Measurements from ENCODE around the gene IFNG-AS1. TPM values are rescaled to one million over a fixed set of nuclear protein-coding genes. Genes with fewer than 3 reads are reported as not detected.

IFNG-AS1 gene
- total RNA-seq, 1 donor: under 0.01 TPM

DNA sequence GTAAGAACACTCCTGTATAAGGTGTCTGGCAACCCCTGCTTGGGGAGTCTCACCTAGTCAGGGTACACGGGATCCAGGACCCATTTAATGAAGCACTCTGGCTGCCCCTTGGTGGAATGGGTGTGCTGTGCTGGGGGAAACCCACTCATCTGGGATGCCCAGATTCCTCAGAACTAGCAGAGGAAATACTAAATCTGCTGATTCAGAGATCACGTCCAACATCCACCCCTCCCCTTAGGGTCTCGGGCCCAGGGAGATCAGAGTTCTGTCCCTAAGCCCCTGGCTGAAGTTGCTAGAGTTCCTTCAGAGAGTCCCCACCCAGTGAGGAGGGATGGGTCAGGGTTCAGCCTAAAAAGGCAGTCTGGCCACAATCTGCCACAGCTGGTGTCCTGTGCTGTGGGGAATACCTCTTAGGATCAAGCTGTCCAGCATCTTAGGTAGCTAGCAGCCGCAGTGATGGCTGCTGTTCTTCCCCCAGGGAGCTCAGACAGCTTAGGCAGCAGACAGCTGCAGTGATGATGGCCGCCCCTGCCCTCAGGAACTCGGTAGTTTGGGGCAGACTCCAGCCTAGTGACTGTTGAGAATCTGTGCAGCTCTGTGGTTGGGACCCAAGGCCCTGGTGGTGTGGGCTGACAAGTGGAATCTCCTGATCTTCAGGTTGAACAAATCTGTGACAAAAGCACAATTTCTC, 74.8 kb downstream of the IFNG-AS1 start:
- Histone ChIP-seq H3K79me2 (ENCODE audit: insufficient read depth, low read length) (no peaks in the 10 kb centered on the region), H4K20me1 (ENCODE audit: insufficient read depth, low read length) (peaks cover 2% of the 10 kb centered on the region), H3K4me1 (ENCODE audit: insufficient read depth, low read length) (no peaks in the 10 kb centered on the region), H3K9me3 (ENCODE audit: low read depth, low read length) (no peaks in the 10 kb centered on the region), H3K4me3 (ENCODE audit: insufficient read depth, low read length) (no peak overlapping the region), H3K4me2 (ENCODE audit: insufficient read depth, low read length) (no peak overlapping the region), H2AFZ (ENCODE audit: low read length) (no peak overlapping the region), H3K36me3 (ENCODE audit: insufficient read depth, low read length) (no peaks in the 10 kb centered on the region), H3K27me3 (ENCODE audit: insufficient read depth, low read length) (peaks cover 4% of the 10 kb centered on the region), H3K27ac (ENCODE audit: low read depth, low read length) (no peak overlapping the region)
- TF ChIP-seq, protein P1, sequence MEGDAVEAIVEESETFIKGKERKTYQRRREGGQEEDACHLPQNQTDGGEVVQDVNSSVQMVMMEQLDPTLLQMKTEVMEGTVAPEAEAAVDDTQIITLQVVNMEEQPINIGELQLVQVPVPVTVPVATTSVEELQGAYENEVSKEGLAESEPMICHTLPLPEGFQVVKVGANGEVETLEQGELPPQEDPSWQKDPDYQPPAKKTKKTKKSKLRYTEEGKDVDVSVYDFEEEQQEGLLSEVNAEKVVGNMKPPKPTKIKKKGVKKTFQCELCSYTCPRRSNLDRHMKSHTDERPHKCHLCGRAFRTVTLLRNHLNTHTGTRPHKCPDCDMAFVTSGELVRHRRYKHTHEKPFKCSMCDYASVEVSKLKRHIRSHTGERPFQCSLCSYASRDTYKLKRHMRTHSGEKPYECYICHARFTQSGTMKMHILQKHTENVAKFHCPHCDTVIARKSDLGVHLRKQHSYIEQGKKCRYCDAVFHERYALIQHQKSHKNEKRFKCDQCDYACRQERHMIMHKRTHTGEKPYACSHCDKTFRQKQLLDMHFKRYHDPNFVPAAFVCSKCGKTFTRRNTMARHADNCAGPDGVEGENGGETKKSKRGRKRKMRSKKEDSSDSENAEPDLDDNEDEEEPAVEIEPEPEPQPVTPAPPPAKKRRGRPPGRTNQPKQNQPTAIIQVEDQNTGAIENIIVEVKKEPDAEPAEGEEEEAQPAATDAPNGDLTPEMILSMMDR (IDR thresholded peaks at IDR 0.05; ENCODE audit: extremely low read depth, low read depth, low read length): no peak
- DNase-seq (ENCODE audit: insufficient read length, low spot score, missing footprints): no peak

DNA sequence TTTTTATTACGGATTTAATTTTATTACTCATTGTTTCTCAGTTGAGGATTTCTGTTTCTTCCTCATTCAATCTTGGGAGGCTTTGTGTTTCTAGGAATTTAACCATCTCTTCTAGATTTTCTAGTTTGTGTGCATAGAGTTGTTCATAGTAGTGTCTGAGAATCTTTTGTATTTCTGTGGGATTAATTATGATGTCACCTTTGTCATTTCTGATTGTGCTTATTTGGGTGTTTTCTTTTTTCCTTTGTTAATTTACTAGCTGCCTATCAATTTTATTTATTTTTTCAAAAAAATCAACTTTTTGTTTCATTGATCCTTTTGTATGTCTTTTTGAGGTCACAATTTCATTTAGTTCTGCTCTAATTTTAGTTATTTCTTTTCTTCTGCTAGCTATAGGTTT, 75.9 kb downstream of the IFNG-AS1 start:
- H3K27ac ChIP-seq (ENCODE audit: low read depth, low read length): no peak overlapping the region
- peaks cover 2% of the 10 kb centered on the region for H4K20me1 ChIP-seq (ENCODE audit: insufficient read depth, low read length)
- TF ChIP-seq, protein P1 (IDR thresholded peaks at IDR 0.05; ENCODE audit: extremely low read depth, low read depth, low read length): no peak
- DNase-seq (ENCODE audit: insufficient read length, low spot score, missing footprints): no peak
- H3K36me3 ChIP-seq (ENCODE audit: insufficient read depth, low read length): no peaks in the 10 kb centered on the region
- H3K4me1 ChIP-seq (ENCODE audit: insufficient read depth, low read length): no peaks in the 10 kb centered on the region
- no peaks in the 10 kb centered on the region for H3K9me3 ChIP-seq (ENCODE audit: low read depth, low read length)
- H3K4me2 ChIP-seq (ENCODE audit: insufficient read depth, low read length): no peak overlapping the region
- H2AFZ ChIP-seq (ENCODE audit: low read length): no peak overlapping the region
- peaks cover 4% of the 10 kb centered on the region for H3K27me3 ChIP-seq (ENCODE audit: insufficient read depth, low read length)
- H3K79me2 ChIP-seq (ENCODE audit: insufficient read depth, low read length): no peaks in the 10 kb centered on the region
- no peak overlapping the region for H3K4me3 ChIP-seq (ENCODE audit: insufficient read depth, low read length)

DNA sequence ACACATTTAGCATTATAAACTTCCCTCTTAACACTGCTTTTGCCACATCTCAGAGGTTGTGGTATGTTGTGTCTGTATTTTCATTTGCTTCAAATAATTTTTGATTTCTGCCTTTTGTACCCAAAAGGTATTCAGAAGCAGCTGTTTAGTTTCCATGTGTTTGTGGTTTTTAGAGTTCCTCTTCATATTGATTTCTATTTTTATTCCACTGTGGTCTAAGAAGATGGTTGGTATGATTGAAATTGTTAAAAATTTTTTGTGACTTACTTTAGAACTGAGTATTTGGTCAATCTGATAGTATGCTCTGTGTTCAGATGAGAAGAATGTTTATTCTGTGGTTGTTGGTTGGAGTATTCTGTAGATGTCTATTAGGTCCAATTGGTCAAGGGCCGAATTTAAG, 76.4 kb downstream of the IFNG-AS1 start:
- no peaks in the 10 kb centered on the region for H3K36me3 ChIP-seq (ENCODE audit: insufficient read depth, low read length)
- no peak for DNase-seq (ENCODE audit: insufficient read length, low spot score, missing footprints)
- H3K4me2 ChIP-seq (ENCODE audit: insufficient read depth, low read length): no peak overlapping the region
- peaks cover 2% of the 10 kb centered on the region for H4K20me1 ChIP-seq (ENCODE audit: insufficient read depth, low read length)
- H3K79me2 ChIP-seq (ENCODE audit: insufficient read depth, low read length): no peaks in the 10 kb centered on the region
- no peak overlapping the region for H2AFZ ChIP-seq (ENCODE audit: low read length)
- H3K27me3 ChIP-seq (ENCODE audit: insufficient read depth, low read length): peaks cover 4% of the 10 kb centered on the region
- TF ChIP-seq, protein P1 (IDR thresholded peaks at IDR 0.05; ENCODE audit: extremely low read depth, low read depth, low read length): no peak
- H3K27ac ChIP-seq (ENCODE audit: low read depth, low read length): no peak overlapping the region
- no peaks in the 10 kb centered on the region for H3K9me3 ChIP-seq (ENCODE audit: low read depth, low read length)
- no peak overlapping the region for H3K4me3 ChIP-seq (ENCODE audit: insufficient read depth, low read length)
- H3K4me1 ChIP-seq (ENCODE audit: insufficient read depth, low read length): no peaks in the 10 kb centered on the region

DNA sequence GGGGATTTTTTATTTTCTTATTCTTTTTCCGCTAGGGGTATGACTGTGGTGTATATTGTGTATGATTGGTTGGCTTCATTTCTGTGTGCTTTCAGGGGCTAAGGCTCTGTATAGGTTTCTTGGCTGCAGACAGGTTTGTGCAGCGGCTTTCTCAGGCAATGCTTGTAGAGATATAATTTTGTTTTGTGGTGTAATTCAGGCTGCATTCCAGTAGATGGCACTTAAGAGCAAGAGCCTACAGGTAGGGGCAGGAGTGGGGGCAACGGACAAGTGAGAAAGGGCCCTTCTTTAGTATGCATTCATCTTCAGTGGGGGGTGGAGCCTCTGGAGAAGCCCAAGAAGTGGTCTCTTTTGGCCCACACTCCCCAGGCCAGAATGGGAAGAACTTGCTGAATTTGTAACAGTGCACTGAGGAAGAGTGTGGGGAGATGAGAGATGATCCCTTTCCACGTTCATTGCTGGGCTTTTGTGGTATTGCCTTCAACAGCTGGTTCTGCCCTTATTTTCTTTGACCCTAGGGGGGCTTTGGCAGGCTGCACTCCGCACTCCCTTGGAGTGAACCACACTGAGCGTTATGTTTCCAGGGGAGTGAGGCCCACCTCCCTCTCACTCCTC, 78.6 kb downstream of the IFNG-AS1 start:
- no peak overlapping the region for H3K27ac ChIP-seq (ENCODE audit: low read depth, low read length)
- no peaks in the 10 kb centered on the region for H3K4me1 ChIP-seq (ENCODE audit: insufficient read depth, low read length)
- H3K27me3 ChIP-seq (ENCODE audit: insufficient read depth, low read length): peaks cover 4% of the 10 kb centered on the region
- no peaks in the 10 kb centered on the region for H3K9me3 ChIP-seq (ENCODE audit: low read depth, low read length)
- peaks cover 2% of the 10 kb centered on the region for H4K20me1 ChIP-seq (ENCODE audit: insufficient read depth, low read length)
- no peak for DNase-seq (ENCODE audit: insufficient read length, low spot score, missing footprints)
- no peaks in the 10 kb centered on the region for H3K79me2 ChIP-seq (ENCODE audit: insufficient read depth, low read length)
- no peak overlapping the region for H3K4me3 ChIP-seq (ENCODE audit: insufficient read depth, low read length)
- H3K4me2 ChIP-seq (ENCODE audit: insufficient read depth, low read length): no peak overlapping the region
- TF ChIP-seq, protein P1 (IDR thresholded peaks at IDR 0.05; ENCODE audit: extremely low read depth, low read depth, low read length): peak; percentile 54
- H3K36me3 ChIP-seq (ENCODE audit: insufficient read depth, low read length): no peaks in the 10 kb centered on the region
- H2AFZ ChIP-seq (ENCODE audit: low read length): no peak overlapping the region
